ENCODE measurements around the gene ZNF777. TPM values are rescaled to one million over a fixed set of nuclear protein-coding genes. Genes with fewer than 3 reads are reported as not detected.

Gene ZNF777
- total and polyA plus RNA-seq, 9 of the 15 experiments (the other 6 are each of a cell fraction or from before 2014, with no cell fraction given): 0.11 to 32.6 (median 9.0) TPM

DNA sequence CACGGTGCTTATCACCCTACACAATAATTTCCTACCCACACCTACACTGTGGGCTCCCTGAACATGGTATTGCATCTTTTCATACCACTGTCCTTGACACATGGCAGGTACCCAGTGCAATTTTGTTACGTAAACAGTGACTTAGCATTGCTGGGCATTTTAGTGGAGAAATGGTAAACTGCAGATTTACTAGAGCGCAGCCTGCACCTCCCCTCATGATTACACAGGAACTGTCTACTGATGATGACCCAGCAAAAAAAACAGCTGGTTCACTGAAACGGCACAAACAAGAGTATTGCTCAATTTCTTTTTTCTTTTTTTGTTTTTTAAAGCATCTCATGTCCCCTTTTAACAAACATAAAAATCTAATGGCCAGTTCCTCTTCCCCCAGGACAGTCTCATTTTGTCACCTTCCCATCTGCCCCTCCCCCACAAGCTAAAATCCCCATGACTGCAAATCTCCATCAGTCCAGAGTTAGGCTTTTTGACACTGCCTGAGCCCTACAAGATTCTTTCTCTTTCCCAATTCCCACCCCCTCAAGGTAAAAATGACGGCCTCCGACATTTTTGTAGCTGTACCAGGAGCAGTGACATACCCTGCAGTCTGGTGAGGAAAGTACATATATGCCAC lies 34.0 kb upstream of the ZNF777 start (continued):
- TF ChIP-seq, protein P1, sequence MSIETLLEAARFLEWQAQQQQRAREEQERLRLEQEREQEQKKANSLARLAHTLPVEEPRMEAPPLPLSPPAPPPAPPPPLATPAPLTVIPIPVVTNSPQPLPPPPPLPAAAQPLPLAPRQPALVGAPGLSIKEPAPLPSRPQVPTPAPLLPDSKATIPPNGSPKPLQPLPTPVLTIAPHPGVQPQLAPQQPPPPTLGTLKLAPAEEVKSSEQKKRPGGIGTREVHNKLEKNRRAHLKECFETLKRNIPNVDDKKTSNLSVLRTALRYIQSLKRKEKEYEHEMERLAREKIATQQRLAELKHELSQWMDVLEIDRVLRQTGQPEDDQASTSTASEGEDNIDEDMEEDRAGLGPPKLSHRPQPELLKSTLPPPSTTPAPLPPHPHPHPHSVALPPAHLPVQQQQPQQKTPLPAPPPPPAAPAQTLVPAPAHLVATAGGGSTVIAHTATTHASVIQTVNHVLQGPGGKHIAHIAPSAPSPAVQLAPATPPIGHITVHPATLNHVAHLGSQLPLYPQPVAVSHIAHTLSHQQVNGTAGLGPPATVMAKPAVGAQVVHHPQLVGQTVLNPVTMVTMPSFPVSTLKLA (conservative IDR thresholded peaks at IDR 0.05): peak; percentile 71 to 88; a peak in 3 of 4 replicates
- TF ChIP-seq, protein P2, sequence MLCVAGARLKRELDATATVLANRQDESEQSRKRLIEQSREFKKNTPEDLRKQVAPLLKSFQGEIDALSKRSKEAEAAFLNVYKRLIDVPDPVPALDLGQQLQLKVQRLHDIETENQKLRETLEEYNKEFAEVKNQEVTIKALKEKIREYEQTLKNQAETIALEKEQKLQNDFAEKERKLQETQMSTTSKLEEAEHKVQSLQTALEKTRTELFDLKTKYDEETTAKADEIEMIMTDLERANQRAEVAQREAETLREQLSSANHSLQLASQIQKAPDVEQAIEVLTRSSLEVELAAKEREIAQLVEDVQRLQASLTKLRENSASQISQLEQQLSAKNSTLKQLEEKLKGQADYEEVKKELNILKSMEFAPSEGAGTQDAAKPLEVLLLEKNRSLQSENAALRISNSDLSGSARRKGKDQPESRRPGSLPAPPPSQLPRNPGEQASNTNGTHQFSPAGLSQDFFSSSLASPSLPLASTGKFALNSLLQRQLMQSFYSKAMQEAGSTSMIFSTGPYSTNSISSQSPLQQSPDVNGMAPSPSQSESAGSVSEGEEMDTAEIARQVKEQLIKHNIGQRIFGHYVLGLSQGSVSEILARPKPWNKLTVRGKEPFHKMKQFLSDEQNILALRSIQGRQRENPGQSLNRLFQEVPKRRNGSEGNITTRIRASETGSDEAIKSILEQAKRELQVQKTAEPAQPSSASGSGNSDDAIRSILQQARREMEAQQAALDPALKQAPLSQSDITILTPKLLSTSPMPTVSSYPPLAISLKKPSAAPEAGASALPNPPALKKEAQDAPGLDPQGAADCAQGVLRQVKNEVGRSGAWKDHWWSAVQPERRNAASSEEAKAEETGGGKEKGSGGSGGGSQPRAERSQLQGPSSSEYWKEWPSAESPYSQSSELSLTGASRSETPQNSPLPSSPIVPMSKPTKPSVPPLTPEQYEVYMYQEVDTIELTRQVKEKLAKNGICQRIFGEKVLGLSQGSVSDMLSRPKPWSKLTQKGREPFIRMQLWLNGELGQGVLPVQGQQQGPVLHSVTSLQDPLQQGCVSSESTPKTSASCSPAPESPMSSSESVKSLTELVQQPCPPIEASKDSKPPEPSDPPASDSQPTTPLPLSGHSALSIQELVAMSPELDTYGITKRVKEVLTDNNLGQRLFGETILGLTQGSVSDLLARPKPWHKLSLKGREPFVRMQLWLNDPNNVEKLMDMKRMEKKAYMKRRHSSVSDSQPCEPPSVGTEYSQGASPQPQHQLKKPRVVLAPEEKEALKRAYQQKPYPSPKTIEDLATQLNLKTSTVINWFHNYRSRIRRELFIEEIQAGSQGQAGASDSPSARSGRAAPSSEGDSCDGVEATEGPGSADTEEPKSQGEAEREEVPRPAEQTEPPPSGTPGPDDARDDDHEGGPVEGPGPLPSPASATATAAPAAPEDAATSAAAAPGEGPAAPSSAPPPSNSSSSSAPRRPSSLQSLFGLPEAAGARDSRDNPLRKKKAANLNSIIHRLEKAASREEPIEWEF (CRISPR knock-in tag; IDR thresholded peaks at IDR 0.05): no peak
- TF ChIP-seq THRAP3 (IDR thresholded peaks at IDR 0.05; ENCODE audit: borderline replicate concordance) (0 out of 2 replicates have a peak, but pooled peaks have one; percentile 73), SPI1 (IDR thresholded peaks at IDR 0.05; ENCODE audit: borderline replicate concordance, low read depth, low read length) (0 out of 2 replicates have a peak, but pooled peaks have one; percentile 4), MAFK (IDR thresholded peaks at IDR 0.05; ENCODE audit: low read length) (peak; percentile 96), TCFL5 (CRISPR knock-in tag; conservative IDR thresholded peaks at IDR 0.05) (no peak), NUFIP1 (IDR thresholded peaks at IDR 0.05; ENCODE audit: partially characterized antibody) (no peak), ILK (tag; IDR thresholded peaks at IDR 0.05; ENCODE audit: borderline replicate concordance, low read depth) (no peak), TRIM24 (IDR thresholded peaks at IDR 0.05) (peak; percentile 72 to 82), FOXA3 (CRISPR knock-in tag; conservative IDR thresholded peaks at IDR 0.05 in 1 of 2, IDR thresholded peaks at IDR 0.05 in 1 of 2) (peak in 1 of 2 experiments; percentile 90; a peak in 2 of 4 replicates), CBFB (CRISPR knock-in tag; IDR thresholded peaks at IDR 0.05) (no peak), NFRKB (IDR thresholded peaks at IDR 0.05; ENCODE audit: low read depth) (peak; percentile 77; the same call in 1 of the 2 replicates), SIN3A (IDR thresholded peaks at IDR 0.05; ENCODE audit: borderline replicate concordance in 2 of 2, control insufficient read depth in 1 of 2, low read depth in 2 of 2, low read length in 2 of 2) (peak; percentile 57 to 62; a peak in 2 of 4 replicates), RB1 (IDR thresholded peaks at IDR 0.05; ENCODE audit: low read depth) (no peak)
- TF ChIP-seq, protein P3, sequence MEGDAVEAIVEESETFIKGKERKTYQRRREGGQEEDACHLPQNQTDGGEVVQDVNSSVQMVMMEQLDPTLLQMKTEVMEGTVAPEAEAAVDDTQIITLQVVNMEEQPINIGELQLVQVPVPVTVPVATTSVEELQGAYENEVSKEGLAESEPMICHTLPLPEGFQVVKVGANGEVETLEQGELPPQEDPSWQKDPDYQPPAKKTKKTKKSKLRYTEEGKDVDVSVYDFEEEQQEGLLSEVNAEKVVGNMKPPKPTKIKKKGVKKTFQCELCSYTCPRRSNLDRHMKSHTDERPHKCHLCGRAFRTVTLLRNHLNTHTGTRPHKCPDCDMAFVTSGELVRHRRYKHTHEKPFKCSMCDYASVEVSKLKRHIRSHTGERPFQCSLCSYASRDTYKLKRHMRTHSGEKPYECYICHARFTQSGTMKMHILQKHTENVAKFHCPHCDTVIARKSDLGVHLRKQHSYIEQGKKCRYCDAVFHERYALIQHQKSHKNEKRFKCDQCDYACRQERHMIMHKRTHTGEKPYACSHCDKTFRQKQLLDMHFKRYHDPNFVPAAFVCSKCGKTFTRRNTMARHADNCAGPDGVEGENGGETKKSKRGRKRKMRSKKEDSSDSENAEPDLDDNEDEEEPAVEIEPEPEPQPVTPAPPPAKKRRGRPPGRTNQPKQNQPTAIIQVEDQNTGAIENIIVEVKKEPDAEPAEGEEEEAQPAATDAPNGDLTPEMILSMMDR (IDR thresholded peaks at IDR 0.05 in 2 of 3, conservative IDR thresholded peaks at IDR 0.05 in 1 of 3; ENCODE audit: insufficient read depth in 2 of 3, low read depth in 1 of 3, low read length in 3 of 3): 0 out of 6 replicates have a peak, but pooled peaks of 1 of the 3 experiments have one; percentile 13
- TF ChIP-seq, protein P4, sequence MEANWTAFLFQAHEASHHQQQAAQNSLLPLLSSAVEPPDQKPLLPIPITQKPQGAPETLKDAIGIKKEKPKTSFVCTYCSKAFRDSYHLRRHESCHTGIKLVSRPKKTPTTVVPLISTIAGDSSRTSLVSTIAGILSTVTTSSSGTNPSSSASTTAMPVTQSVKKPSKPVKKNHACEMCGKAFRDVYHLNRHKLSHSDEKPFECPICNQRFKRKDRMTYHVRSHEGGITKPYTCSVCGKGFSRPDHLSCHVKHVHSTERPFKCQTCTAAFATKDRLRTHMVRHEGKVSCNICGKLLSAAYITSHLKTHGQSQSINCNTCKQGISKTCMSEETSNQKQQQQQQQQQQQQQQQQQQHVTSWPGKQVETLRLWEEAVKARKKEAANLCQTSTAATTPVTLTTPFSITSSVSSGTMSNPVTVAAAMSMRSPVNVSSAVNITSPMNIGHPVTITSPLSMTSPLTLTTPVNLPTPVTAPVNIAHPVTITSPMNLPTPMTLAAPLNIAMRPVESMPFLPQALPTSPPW (CRISPR knock-in tag; IDR thresholded peaks at IDR 0.05): peak; percentile 54; the same call in 1 of the 2 replicates

All from K562 (cell line).